Coronary artery (tissue), 2 donors: ENCODE data around the gene HOXB9.

Experiments
- DNase-seq: peaks from one replicate; pipeline ENCODE4 v3.0.0-alpha.2; 2017; ENCODE audit warnings: low spot score
- H3K27ac ChIP-seq, 2 donors: fragments of 200-600 bp; sonication (generic); one replicate each; pipeline ENCODE4 v1.5.1; 2016 to 2019
- H3K4me3 ChIP-seq: fragments of 200-600 bp; sonication (generic); 2 replicates; pipeline ENCODE4 v1.5.1; 2016; ENCODE audit warnings: mild to moderate bottlenecking, moderate library complexity
- CTCF ChIP-seq: fragments of 200-600 bp; sonication (generic); IDR thresholded peaks from one replicate; pipeline ENCODE4 v1.5.1; 2019; ENCODE audit warnings: antibody characterized with exemption

Gene HOXB9

GRCh38 chr17:48631693-48632578 is 5.8 kb upstream of the HOXB9 start:
- TF ChIP-seq CTCF: no peak
- Histone ChIP-seq H3K27ac (no peak overlapping the region), H3K4me3 (no peak overlapping the region)
- no peak for DNase-seq

DNA sequence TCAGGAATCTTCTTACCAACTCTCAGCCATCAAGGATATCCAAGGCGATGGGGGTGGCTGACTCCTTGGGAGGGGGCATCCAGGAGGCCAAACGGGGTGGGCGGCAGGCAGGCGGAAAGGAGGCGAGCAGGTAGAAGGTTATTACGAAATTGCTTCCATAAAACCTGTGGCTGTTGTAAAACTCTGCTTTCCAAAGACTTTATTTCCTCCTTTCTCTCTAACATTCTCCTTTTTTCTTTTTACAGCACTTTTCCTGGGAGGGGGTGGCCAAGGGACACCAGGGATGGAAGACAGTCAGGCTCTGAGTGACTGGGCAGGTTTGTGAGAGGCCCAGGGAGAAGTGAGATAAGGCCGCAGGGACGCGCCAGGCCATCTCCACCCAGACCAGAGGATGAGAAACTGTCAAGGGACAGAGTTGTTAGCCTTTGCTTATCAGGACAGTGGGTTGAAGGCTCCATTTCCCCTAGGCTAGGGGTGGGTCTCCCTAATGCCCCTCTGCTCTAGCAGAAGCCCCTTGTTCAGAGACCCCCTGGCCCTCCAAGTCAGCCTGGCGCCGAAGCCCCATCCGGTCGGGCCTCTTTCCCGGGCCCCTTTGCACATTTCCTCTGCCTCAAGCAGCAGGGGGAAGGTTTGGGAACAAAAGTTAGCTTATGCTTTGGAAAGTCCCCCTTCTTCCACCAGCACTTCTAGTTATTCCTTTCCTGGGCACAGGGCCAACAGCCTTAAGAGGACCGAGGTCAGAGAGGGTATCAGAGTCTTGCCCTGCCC is 5.0 kb upstream of the HOXB9 start:
- Histone ChIP-seq H3K27ac (no peak overlapping the region), H3K4me3 (no peak overlapping the region)
- no peak for DNase-seq
- TF ChIP-seq CTCF: no peak

- Histone ChIP-seq H3K4me3 (no peak overlapping the region), H3K27ac (no peak overlapping the region)
- no peak for DNase-seq
- no peak for TF ChIP-seq CTCF
These were observed 4.1 kb upstream of the HOXB9 start for GRCh38 chr17:48630009-48630924.

DNA sequence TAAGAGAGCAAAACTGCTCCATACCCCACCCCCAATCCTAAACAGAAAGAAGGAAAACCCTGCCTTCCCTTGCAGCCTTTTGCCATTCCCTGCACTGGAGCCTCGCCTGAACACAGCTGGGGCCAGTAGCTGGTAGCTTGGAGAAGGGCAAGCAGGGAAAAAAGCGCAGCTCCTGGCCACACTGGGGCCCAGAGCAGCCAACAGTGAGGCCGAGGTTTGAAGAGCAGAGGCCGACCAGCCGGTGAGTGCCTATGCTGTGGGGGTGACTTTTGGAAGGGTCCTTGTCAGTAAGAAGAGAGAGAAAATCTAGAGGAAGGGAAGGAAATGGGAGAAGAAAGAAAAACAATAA is 3.2 kb upstream of the HOXB9 start:
- no peak overlapping the region for H3K27ac ChIP-seq

GRCh38 chr17:48628649-48629410 is 2.7 kb upstream of the HOXB9 start:
- no peak for TF ChIP-seq CTCF
- Histone ChIP-seq H3K4me3 (no peak overlapping the region), H3K27ac (no peak overlapping the region)
- DNase-seq: no peak

More for the DNA sequence above, 3.2 kb upstream of the HOXB9 start:
- TF ChIP-seq CTCF: no peak
- H3K4me3 ChIP-seq: no peak overlapping the region
- no peak for DNase-seq
